Common myeloid progenitor, CD34-positive (primary cell): ENCODE measurements around the gene EDEM1.
A peak's percentile ranks its signal among the peaks of the same experiment; 100 is the strongest.

Experiments used
- CTCF ChIA-PET: fragments of 350-600 bp; sonication (Branson Sonifier 250); formaldehyde crosslinking; loops from one replicate; lab custom pipeline; 2021; ENCODE audit warnings: antibody characterized with exemption; lab: Charles Lee
- POLR2A ChIA-PET: fragments of 350-600 bp; sonication (Branson Sonifier 250); formaldehyde crosslinking; loops from one replicate; lab custom pipeline; 2021; ENCODE audit warnings: antibody characterized with exemption; lab: Charles Lee
- DNase-seq, 3 donors: peaks; one replicate each; pipeline versions ENCODE4 v3.0.0 to v3.0.0-alpha.2; 2013
- H3K27ac ChIP-seq, 2 experiments: 1 replicate in 1 of 2; 2 replicates in 1 of 2; pipeline ENCODE4 v1.7.0; 2013; ENCODE audit warnings: inconsistent platforms in 2 of 2, low read length in 2 of 2, mild to moderate bottlenecking in 2 of 2, low read depth in 1 of 2, moderate library complexity in 1 of 2; ENCODE audit not compliant: severe bottlenecking in 2 of 2, insufficient read depth in 1 of 2, poor library complexity in 1 of 2
- H3K27me3 ChIP-seq, 5 experiments: replicated peaks in 2 of 5; 1 replicate in 3 of 5; 2 replicates in 2 of 5; pipeline versions ENCODE4 v1.6.1 to v1.7.0; 2013; ENCODE audit warnings: low read length in 4 of 5, mild to moderate bottlenecking in 2 of 5, moderate library complexity in 2 of 5, inconsistent platforms in 1 of 5; ENCODE audit not compliant: insufficient read depth in 5 of 5, control insufficient read depth in 4 of 5
- H3K36me3 ChIP-seq, 4 experiments: 1 replicate in 2 of 4; 2 replicates in 2 of 4; pipeline versions ENCODE4 v1.6.1 to v1.7.0; 2013; ENCODE audit warnings: low read length in 3 of 4, control low read depth in 1 of 4, mild to moderate bottlenecking in 1 of 4; ENCODE audit not compliant: control insufficient read depth in 4 of 4, insufficient read depth in 4 of 4
- H3K4me1 ChIP-seq, 4 experiments: 1 replicate in 3 of 4; 2 replicates in 1 of 4; pipeline versions ENCODE4 v1.6.1 to v1.7.1; 2013; ENCODE audit warnings: low read length in 3 of 4, mild to moderate bottlenecking in 3 of 4, control low read depth in 1 of 4, inconsistent platforms in 1 of 4, moderate library complexity in 1 of 4; ENCODE audit not compliant: control insufficient read depth in 4 of 4, insufficient read depth in 4 of 4; ENCODE audit errors: control extremely low read depth in 1 of 4
- H3K4me3 ChIP-seq, 7 experiments: 1 replicate in 4 of 7; 2 replicates in 3 of 7; pipeline versions ENCODE4 v1.5.1 to v1.7.0; 2013; ENCODE audit warnings: mild to moderate bottlenecking in 7 of 7, low read length in 6 of 7, moderate library complexity in 6 of 7, inconsistent platforms in 2 of 7, low read depth in 2 of 7, control low read depth in 1 of 7; ENCODE audit not compliant: insufficient read depth in 4 of 7, control insufficient read depth in 1 of 7; ENCODE audit errors: extremely low read depth in 1 of 7
- H3K9me3 ChIP-seq, 5 experiments: 1 replicate in 4 of 5; 2 replicates in 1 of 5; pipeline versions ENCODE4 v1.6.1 to v1.7.1; 2013; ENCODE audit warnings: low read length in 4 of 5, mild to moderate bottlenecking in 2 of 5, inconsistent platforms in 1 of 5, low read depth in 1 of 5, moderate library complexity in 1 of 5; ENCODE audit not compliant: control insufficient read depth in 4 of 5, insufficient read depth in 2 of 5; ENCODE audit errors: control extremely low read depth in 1 of 5
- WGBS: methylation state at CpG from one replicate; pipeline ENCODE4 v1.1.5; 2013; ENCODE audit not compliant: insufficient coverage; 5-methylcytosine and 5-hydroxymethylcytosine counted together

EDEM1 gene

GRCh38 chr3:5190147-5190791 is 2.8 kb downstream of the EDEM1 start:
- H3K9me3 ChIP-seq = no peaks in the 10 kb centered on the region
- ChIA-PET CTCF (interaction anchor here (1.2 kb wide), 1 partner anchor 12 kb away, joined by 3 read pairs; no protein-coding TSS in a partner anchor), POLR2A (no interaction called here)
- no peak for DNase-seq
- peak overlapping the region in 2 of 7 experiments; percentile 45 to 85 for H3K4me3 ChIP-seq
- no peaks in the 10 kb centered on the region for H3K27me3 ChIP-seq
- no peak overlapping the region for H3K27ac ChIP-seq
- peaks cover 38 to 73% (median 52%) of the 10 kb centered on the region in 4 experiments for H3K4me1 ChIP-seq
- peaks cover 0 to 19% (median 1%) of the 10 kb centered on the region in 4 experiments for H3K36me3 ChIP-seq
- 100% methylated on average over 3 of the region's 7 CpGs for WGBS

GRCh38 chr3:5191555-5192304 is 4.2 kb downstream of the EDEM1 start:
- Histone ChIP-seq H3K36me3 (peaks cover 0 to 19% (median 4%) of the 10 kb centered on the region in 4 experiments), H3K4me3 (no peak overlapping the region), H3K9me3 (no peaks in the 10 kb centered on the region), H3K27me3 (no peaks in the 10 kb centered on the region), H3K4me1 (peaks cover 38 to 73% (median 50%) of the 10 kb centered on the region in 4 experiments), H3K27ac (no peak overlapping the region)
- WGBS = no CpG with 5 or more reads among the region's 5 CpGs
- CTCF ChIA-PET = interaction anchor here (1.3 to 1.4 kb wide), 2 partner anchors 8 to 56 kb away, joined by 4 to 6 read pairs; no protein-coding TSS in a partner anchor
- POLR2A ChIA-PET = interaction anchor here (0.6 kb wide), 1 partner anchor 21 kb away, joined by 3 read pairs; no protein-coding TSS in a partner anchor
- DNase-seq = no peak

- WGBS = 100% methylated on average over 1 of the region's 3 CpGs
- Histone ChIP-seq H3K9me3 (no peaks in the 10 kb centered on the region), H3K4me3 (no peak overlapping the region), H3K27ac (peak overlapping the region in 1 of 2 experiments; percentile 8), H3K36me3 (peaks cover 0 to 24% (median 5%) of the 10 kb centered on the region in 4 experiments), H3K27me3 (no peaks in the 10 kb centered on the region), H3K4me1 (peaks cover 41 to 78% (median 49%) of the 10 kb centered on the region in 4 experiments)
- DNase-seq = no peak
- POLR2A ChIA-PET = interaction anchor here (0.5 to 0.6 kb wide), 2 partner anchors 20 to 28 kb away, joined by 3 to 5 read pairs; no protein-coding TSS in a partner anchor
- CTCF ChIA-PET = interaction anchor here (0.6 to 1.5 kb wide), 7 partner anchors 9 to 506 kb away, joined by 3 to 6 read pairs (median 4); no protein-coding TSS in a partner anchor
Observed at GRCh38 chr3:5192571-5193365, 5.3 kb downstream of the EDEM1 start.

GRCh38 chr3:5194341-5194740 is 6.8 kb downstream of the EDEM1 start:
- Histone ChIP-seq H3K9me3 (no peaks in the 10 kb centered on the region), H3K36me3 (peaks cover 3 to 32% (median 11%) of the 10 kb centered on the region in 4 experiments), H3K27me3 (no peaks in the 10 kb centered on the region), H3K4me1 (peaks cover 40 to 80% (median 50%) of the 10 kb centered on the region in 4 experiments), H3K4me3 (no peak overlapping the region), H3K27ac (no peak overlapping the region)
- no peak for DNase-seq
- CTCF ChIA-PET = interaction anchor here (0.7 to 3.1 kb wide), 5 partner anchors 10 to 71 kb away, joined by 3 to 9 read pairs (median 3); no protein-coding TSS in a partner anchor
- POLR2A ChIA-PET = interaction anchor here (0.6 kb wide), 1 partner anchor 63 kb away, joined by 3 read pairs; no protein-coding TSS in a partner anchor
- 100% methylated on average over 1 of the region's 2 CpGs for WGBS

- Histone ChIP-seq H3K4me1 (peaks cover 38 to 78% (median 49%) of the 10 kb centered on the region in 4 experiments), H3K27ac (peak overlapping the region in 1 of 2 experiments; percentile 28), H3K9me3 (no peaks in the 10 kb centered on the region), H3K36me3 (peaks cover 5 to 36% (median 15%) of the 10 kb centered on the region in 4 experiments), H3K27me3 (no peaks in the 10 kb centered on the region), H3K4me3 (peak overlapping the region in 1 of 7 experiments; percentile 35)
- POLR2A ChIA-PET = no interaction called here
- DNase-seq = peak; percentile 57 to 89 (median 78)
- WGBS = no CpG with 5 or more reads among the region's 2 CpGs
- CTCF ChIA-PET = interaction anchor here (0.7 to 3.7 kb wide), 9 partner anchors 8 to 72 kb away, joined by 3 to 13 read pairs (median 3); partner anchors contain the start of gene ARL8B
Observed at GRCh38 chr3:5194801-5195509, 7.4 kb downstream of the EDEM1 start.

GRCh38 chr3:5195605-5196004 is 8.1 kb downstream of the EDEM1 start:
- Histone ChIP-seq H3K27me3 (no peaks in the 10 kb centered on the region), H3K36me3 (peaks cover 5 to 30% (median 19%) of the 10 kb centered on the region in 4 experiments), H3K27ac (no peak overlapping the region), H3K4me1 (peaks cover 32 to 71% (median 44%) of the 10 kb centered on the region in 4 experiments), H3K4me3 (peak overlapping the region in 2 of 7 experiments; percentile 5 to 35), H3K9me3 (no peaks in the 10 kb centered on the region)
- 17% methylated on average over 2 of the region's 2 CpGs for WGBS
- POLR2A ChIA-PET = no interaction called here
- peak; percentile 49 to 86 (median 80) for DNase-seq
- CTCF ChIA-PET = interaction anchor here (0.8 to 3.7 kb wide), 6 partner anchors 9 to 73 kb away, joined by 3 to 13 read pairs (median 6); partner anchors contain the start of gene ARL8B
